ENCODE results near the gene ABITRAM.

ABITRAM gene

GRCh38 chr9:108900176-108900575, 34.0 kb upstream of the ABITRAM start:
- Histone ChIP-seq H3K9me3 (ENCODE audit: control insufficient read depth, insufficient read depth, low read depth, low read length) (no peaks in the 10 kb centered on the region), H3K36me3 (ENCODE audit: control insufficient read depth in 2 of 2, insufficient read depth in 1 of 2, low read length in 2 of 2) (peaks cover 27 to 97% of the 10 kb centered on the region in 2 experiments), H3K4me1 (ENCODE audit: control insufficient read depth, insufficient read depth, low read length) (no peaks in the 10 kb centered on the region; the same call in 1 of the 2 replicates), H3K4me3 (ENCODE audit: low read depth, low read length) (no peak overlapping the region), H3K27ac (ENCODE audit: extremely low read depth, low read depth, low read length) (no peak overlapping the region)
- TF ChIP-seq BCL6B (tag by site-specific recombination; IDR thresholded peaks at IDR 0.05) = no peak
- TF ChIP-seq ZNF621 (tag by site-specific recombination; IDR thresholded peaks at IDR 0.05) = no peak
- TF ChIP-seq ZNF354C (tag by site-specific recombination; IDR thresholded peaks at IDR 0.05; ENCODE audit: borderline replicate concordance, low read depth) = no peak
- no peak for TF ChIP-seq ZNF660 (tag by site-specific recombination; IDR thresholded peaks at IDR 0.05)
- no peak for TF ChIP-seq BCL11B (tag by site-specific recombination; IDR thresholded peaks at IDR 0.05; ENCODE audit: low read depth)
- ChIA-PET POLR2A (no interaction called here), CTCF (interaction anchor here (0.6 to 1.5 kb wide), 7 partner anchors 13 to 1478 kb away, joined by 3 to 5 read pairs (median 3); no protein-coding TSS in a partner anchor)

- no peak overlapping the region for H3K27ac ChIP-seq (ENCODE audit: extremely low read depth, low read depth, low read length)
- H3K4me3 ChIP-seq (ENCODE audit: low read depth, low read length) = no peak overlapping the region
- TF ChIP-seq ZSCAN4 (tag by site-specific recombination; IDR thresholded peaks at IDR 0.05) (peak; percentile 14; the same call in 1 of the 2 replicates), ZNF704 (tag by site-specific recombination; IDR thresholded peaks at IDR 0.05) (no peak), ZNF521 (tag by site-specific recombination; IDR thresholded peaks at IDR 0.05) (no peak), ZNF335 (tag by site-specific recombination; conservative IDR thresholded peaks at IDR 0.05) (no peak), ZNF10 (tag by site-specific recombination; IDR thresholded peaks at IDR 0.05) (peak; percentile 29; the same call in 1 of the 2 replicates), ZBTB21 (tag by site-specific recombination; IDR thresholded peaks at IDR 0.05) (0 out of 2 replicates have a peak, but pooled peaks have one; percentile 40), ZNF16 (tag by site-specific recombination; IDR thresholded peaks at IDR 0.05; ENCODE audit: low read depth) (no peak), HIC1 (tag by site-specific recombination; IDR thresholded peaks at IDR 0.05) (0 out of 2 replicates have a peak, but pooled peaks have one; percentile 33), PRDM10 (tag by site-specific recombination; IDR thresholded peaks at IDR 0.05) (peak; percentile 57; the same call in 1 of the 2 replicates), ZNF223 (tag by site-specific recombination; IDR thresholded peaks at IDR 0.05) (no peak), ZNF544 (tag by site-specific recombination; IDR thresholded peaks at IDR 0.05) (no peak), ZNF629 (tag by site-specific recombination; IDR thresholded peaks at IDR 0.05) (peak; percentile 82), KLF1 (tag by site-specific recombination; IDR thresholded peaks at IDR 0.05) (no peak), YY1 (tag by site-specific recombination; IDR thresholded peaks at IDR 0.05) (no peak), OSR2 (tag by site-specific recombination; IDR thresholded peaks at IDR 0.05) (0 out of 2 replicates have a peak, but pooled peaks have one; percentile 18)
- ChIA-PET CTCF (interaction anchor here (0.6 kb wide), 2 partner anchors 140 to 1811 kb away, joined by 3 to 4 read pairs; no protein-coding TSS in a partner anchor), POLR2A (no interaction called here)
- H3K4me1 ChIP-seq (ENCODE audit: control insufficient read depth, insufficient read depth, low read length) = no peaks in the 10 kb centered on the region; the same call in 1 of the 2 replicates
- no peaks in the 10 kb centered on the region for H3K9me3 ChIP-seq (ENCODE audit: control insufficient read depth, insufficient read depth, low read depth, low read length)
- peaks cover 18 to 96% of the 10 kb centered on the region in 2 experiments for H3K36me3 ChIP-seq (ENCODE audit: control insufficient read depth in 2 of 2, insufficient read depth in 1 of 2, low read length in 2 of 2)
These were observed 30.6 kb upstream of the ABITRAM start for GRCh38 chr9:108903420-108904103.

All from HEK293 (cell line).